H1 (cell line): ENCODE data around the gene ZNF292. TPM values are rescaled to one million over a fixed set of nuclear protein-coding genes. Genes with fewer than 3 reads are reported as not detected.

Experiments used
- ASH2L ChIP-seq: fragments of 200-600, 300-600 bp; sonication (generic); IDR thresholded peaks from one replicate; pipeline ENCODE4 v1.7.1; 2017; ENCODE audit warnings: low read length
- ATF2 ChIP-seq: IDR thresholded peaks from 2 replicates; pipeline ENCODE4 v1.6.1; 2012; ENCODE audit warnings: low read length, inconsistent platforms
- BACH1 ChIP-seq: IDR thresholded peaks from 2 replicates; pipeline ENCODE4 v1.6.1; 2012; ENCODE audit warnings: low read length, improper control_type of control experiment
- BRCA1 ChIP-seq: IDR thresholded peaks from 2 replicates; pipeline ENCODE4 v1.6.1; 2012; ENCODE audit warnings: low read depth, low read length, improper control_type of control experiment
- CBX8 ChIP-seq: fragments of 300-800, 300-1000 bp; sonication (generic); IDR thresholded peaks from 2 replicates; pipeline ENCODE4 v1.7.1; 2016; ENCODE audit warnings: low read depth, low read length, borderline replicate concordance
- CEBPB ChIP-seq: IDR thresholded peaks from 2 replicates; pipeline ENCODE4 v1.6.1; 2012; ENCODE audit warnings: low read depth, low read length
- CHD2 ChIP-seq: IDR thresholded peaks from 2 replicates; pipeline ENCODE4 v1.6.1; 2012; ENCODE audit warnings: low read length, improper control_type of control experiment
- CREB1 ChIP-seq: IDR thresholded peaks from 2 replicates; pipeline ENCODE4 v1.6.1; 2012; ENCODE audit warnings: inconsistent platforms
- CTCF ChIP-seq, 3 experiments: IDR thresholded peaks; 1 replicate in 2 of 3; 2 replicates in 1 of 3; pipeline versions ENCODE4 v1.5.1 to v1.6.1; 2011; ENCODE audit warnings: low read length in 3 of 3, mild to moderate bottlenecking in 3 of 3, inconsistent platforms in 2 of 3, low read depth in 1 of 3, moderate library complexity in 1 of 3; ENCODE audit not compliant: insufficient read depth in 1 of 3; ENCODE audit errors: control extremely low read depth in 1 of 3
- E2F6 ChIP-seq: IDR thresholded peaks from 2 replicates; pipeline ENCODE4 v1.6.1; 2012; ENCODE audit warnings: inconsistent platforms
- KDM1A ChIP-seq: fragments of 200-600, 300-600 bp; sonication (generic); IDR thresholded peaks from 2 replicates; pipeline ENCODE4 v1.7.1; 2016; ENCODE audit warnings: mild to moderate bottlenecking, low read length, borderline replicate concordance
- KDM4A ChIP-seq: IDR thresholded peaks from one replicate; pipeline ENCODE4 v1.7.1; 2012; ENCODE audit warnings: low read depth, mild to moderate bottlenecking, moderate library complexity, low read length, inconsistent platforms; ENCODE audit not compliant: severe bottlenecking
- NANOG ChIP-seq: IDR thresholded peaks from 2 replicates; pipeline ENCODE4 v1.6.1; 2011; ENCODE audit warnings: low read length, low read depth, mild to moderate bottlenecking, inconsistent platforms; ENCODE audit not compliant: insufficient read depth, poor library complexity, severe bottlenecking
- POLR2A ChIP-seq, 2 experiments: IDR thresholded peaks; 1 replicate in 1 of 2; 2 replicates in 1 of 2; pipeline ENCODE4 v1.6.1; 2011; ENCODE audit warnings: low read depth in 2 of 2, low read length in 2 of 2, mild to moderate bottlenecking in 2 of 2; ENCODE audit errors: control extremely low read depth in 1 of 2
- RBBP5 ChIP-seq: IDR thresholded peaks from 2 replicates; pipeline ENCODE4 v1.7.1; 2012; ENCODE audit warnings: low read depth, mild to moderate bottlenecking, inconsistent platforms, low read length, moderate library complexity, borderline replicate concordance
- RXRA ChIP-seq: IDR thresholded peaks from 2 replicates; pipeline ENCODE4 v1.6.1; 2011; ENCODE audit warnings: low read depth, mild to moderate bottlenecking, low read length, moderate library complexity; ENCODE audit not compliant: insufficient read depth
- SP1 ChIP-seq: IDR thresholded peaks from 2 replicates; pipeline ENCODE4 v1.6.1; 2011; ENCODE audit warnings: low read depth, low read length
- SRF ChIP-seq: IDR thresholded peaks from 2 replicates; pipeline ENCODE4 v1.6.1; 2011; ENCODE audit warnings: mild to moderate bottlenecking, low read depth, low read length, moderate library complexity
- YY1 ChIP-seq: IDR thresholded peaks from 2 replicates; pipeline ENCODE4 v1.6.1; 2011; ENCODE audit warnings: low read depth, mild to moderate bottlenecking, low read length
- ZNF274 ChIP-seq: IDR thresholded peaks from 2 replicates; pipeline ENCODE4 v1.7.0; 2012; ENCODE audit warnings: low read length, borderline replicate concordance; ENCODE audit errors: extremely low read depth
- polyA plus RNA-seq, 7 experiments: library from polyadenylated mRNA; depleted of rRNA in 3 of 7; stranded (reverse) in 5 of 7; unstranded in 2 of 7; fragments of >200 nt in 5 of 7; fragments of 200-250 nt in 2 of 7; gene quantifications; 1 replicate in 5 of 7; 2 replicates in 1 of 7; 4 replicates in 1 of 7; pipeline versions ENCODE4 v1.2.1 to v1.2.3, GENCODE V29; 2011 to 2013; ENCODE audit warnings: missing spikeins in 2 of 7, mixed read lengths in 2 of 7
- total RNA-seq: library from RNA; stranded (reverse); fragmentation: NEBNext Ultra II Directional; extraction: Animal tissue kit (Norgen Biotek cat#: 25700); gene quantifications from 2 replicates; pipeline ENCODE4 v1.2.1, GENCODE V29; 2021

ZNF292 gene
- total and polyA plus RNA-seq, 2 of the 8 experiments (the other 6 are each of a cell fraction or from before 2014, with no cell fraction given), result 6.8 to 44.2 TPM

- TF ChIP-seq ATF2, result no peak; the same call in 1 of the 2 replicates
- peak; percentile 56; the same call in 1 of the 2 replicates for TF ChIP-seq KDM1A
- TF ChIP-seq E2F6, result peak; percentile 97
- TF ChIP-seq ASH2L, result peak; percentile 99
- no peak for TF ChIP-seq CBX8
- TF ChIP-seq SP1, result 0 out of 2 replicates have a peak, but pooled peaks have one; percentile 39
- TF ChIP-seq RXRA, result no peak
- TF ChIP-seq CREB1, result peak; percentile 77
- TF ChIP-seq YY1, result peak; percentile 95
- TF ChIP-seq SRF, result no peak
- TF ChIP-seq RBBP5, result peak; percentile 71; the same call in 1 of the 2 replicates
- peak; percentile 75 to 85 for TF ChIP-seq POLR2A (IDR thresholded peaks at IDR 0.05; ENCODE audit: control extremely low read depth in 1 of 2, low read depth in 2 of 2, low read length in 2 of 2)
- TF ChIP-seq BRCA1, result no peak
- TF ChIP-seq CHD2, result peak; percentile 49; the same call in 1 of the 2 replicates
- no peak for TF ChIP-seq CEBPB
- TF ChIP-seq BACH1, result no peak
- no peak for TF ChIP-seq ZNF274
- peak; percentile 83 for TF ChIP-seq KDM4A
- TF ChIP-seq CTCF (IDR thresholded peaks at IDR 0.05; ENCODE audit: control extremely low read depth in 1 of 3, insufficient read depth in 1 of 3, low read depth in 1 of 3, low read length in 3 of 3), result no peak
- TF ChIP-seq NANOG, result no peak
Measured at GRCh38 chr6:87154993-87155841, at the start of gene ZNF292 (continued).
